Stimulated activated CD8-positive, alpha-beta memory T cell treated with anti-CD3 and anti-CD28 coated beads, Interleukin-15, amount 100 ng/mL, for 1 hour (primary cell): ENCODE data around the gene R3HDM2.
A peak's percentile ranks its signal among the peaks of the same experiment; 100 is the strongest.

Experiments
- DNase-seq: peaks from one replicate; pipeline ENCODE4 v3.0.0-alpha.2; 2020; ENCODE audit warnings: low read depth

The R3HDM2 gene

GRCh38 chr12:57216014-57216911 lies 214.6 kb downstream of the R3HDM2 start, which contains the start of gene NXPH4:
Gene NXPH4, plus strand, starts transcription at chr12:57216794. Its CDS starts 176 bp downstream, at chr12:57216970.
- DNase-seq, result peak; percentile 34

DNA sequence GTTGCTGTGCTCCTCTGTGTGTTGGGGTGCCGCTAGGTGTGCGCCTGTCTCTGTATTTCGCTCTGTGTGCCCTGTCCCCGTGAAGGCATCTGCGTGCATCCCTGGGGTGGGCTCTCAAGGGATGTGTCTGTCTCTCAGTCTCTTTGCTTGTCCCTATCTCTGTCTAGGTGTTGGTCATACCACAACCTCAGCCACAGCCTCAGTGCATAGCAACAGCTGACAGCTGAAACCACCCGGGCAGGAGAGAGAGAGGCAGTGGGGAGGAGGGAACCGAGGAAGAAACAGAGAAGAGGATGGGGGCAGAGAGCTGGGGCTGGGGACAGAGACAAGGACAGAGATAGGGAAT lies 215.2 kb downstream of the R3HDM2 start:
- DNase-seq, result no peak

DNA sequence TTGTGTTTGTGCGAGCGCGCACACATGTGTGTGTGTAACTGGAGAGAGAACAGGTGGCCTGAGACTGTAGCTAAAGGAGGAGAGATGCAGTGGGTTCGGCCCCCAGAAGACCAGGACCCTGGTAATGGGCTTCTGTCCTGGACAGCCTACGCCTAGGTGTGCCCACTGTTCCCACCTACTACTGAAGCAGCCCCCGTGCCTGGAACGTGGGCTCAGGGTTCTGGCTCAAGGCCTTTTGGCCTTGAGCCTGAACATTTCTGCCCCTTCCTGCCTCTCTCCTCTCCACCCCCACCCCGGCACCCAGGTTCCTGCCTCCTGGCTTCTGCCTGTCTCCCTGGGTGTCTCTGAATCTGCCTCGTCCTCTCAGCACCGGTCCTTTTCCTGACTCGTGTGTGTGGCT lies 215.8 kb downstream of the R3HDM2 start:
- no peak for DNase-seq

DNA sequence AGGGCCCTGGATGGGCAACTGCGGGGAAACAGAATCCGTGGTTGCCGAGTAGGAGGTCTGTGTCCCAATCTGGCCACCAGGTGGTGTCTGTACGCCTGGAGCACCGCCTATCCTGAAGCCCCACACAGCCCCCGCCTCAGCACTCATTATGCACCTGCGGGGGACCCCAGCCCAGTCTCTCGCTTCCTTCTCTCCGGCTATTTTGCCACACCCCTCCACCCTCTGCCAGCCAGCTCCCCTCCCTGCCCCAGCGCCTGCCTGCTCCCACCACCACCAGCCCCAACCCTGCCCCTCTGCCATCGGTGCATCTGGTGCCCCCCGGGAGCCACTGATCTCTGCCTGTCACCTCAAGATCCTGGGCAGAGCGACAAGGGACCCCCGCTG lies 216.5 kb downstream of the R3HDM2 start:
- peak; percentile 56 for DNase-seq

GRCh38 chr12:57213763-57214397 lies 217.0 kb downstream of the R3HDM2 start:
- DNase-seq, result no peak

DNA sequence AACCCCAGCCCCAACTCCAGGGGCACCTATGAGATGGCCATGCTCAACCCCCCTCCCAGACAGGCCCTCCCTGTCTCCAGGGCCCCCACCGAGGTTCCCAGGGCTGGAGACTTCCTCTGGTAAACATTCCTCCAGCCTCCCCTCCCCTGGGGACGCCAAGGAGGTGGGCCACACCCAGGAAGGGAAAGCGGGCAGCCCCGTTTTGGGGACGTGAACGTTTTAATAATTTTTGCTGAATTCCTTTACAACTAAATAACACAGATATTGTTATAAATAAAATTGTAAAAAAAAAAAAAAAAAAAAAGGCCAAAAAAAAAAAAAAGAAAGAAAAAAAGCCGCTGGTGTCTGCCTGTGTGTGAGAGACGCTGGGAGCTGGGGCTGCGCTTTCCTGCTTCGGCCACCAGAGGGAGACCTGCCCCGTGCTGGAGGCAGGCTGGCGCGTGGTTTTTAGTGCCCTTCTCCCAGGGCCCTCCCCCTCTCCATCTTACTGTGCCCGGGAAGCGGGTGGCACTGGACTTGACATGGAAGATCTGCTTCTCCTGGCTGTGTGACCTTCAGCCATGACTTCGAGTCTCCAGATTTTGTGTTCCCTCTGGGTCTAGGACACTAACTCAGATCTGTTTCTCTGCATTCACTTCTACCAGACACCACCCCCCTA lies 217.7 kb downstream of the R3HDM2 start:
- DNase-seq, result peak; percentile 73

GRCh38 chr12:57212701-57213057 lies 218.2 kb downstream of the R3HDM2 start:
- no peak for DNase-seq

GRCh38 chr12:57211791-57212700 lies 218.8 kb downstream of the R3HDM2 start:
- DNase-seq, result no peak

- DNase-seq, result no peak
Observed at GRCh38 chr12:57210926-57211692, 219.7 kb downstream of the R3HDM2 start.

GRCh38 chr12:57210461-57210860 lies 220.4 kb downstream of the R3HDM2 start:
- no peak for DNase-seq

GRCh38 chr12:57209916-57210315 lies 220.9 kb downstream of the R3HDM2 start:
- DNase-seq, result no peak

DNA sequence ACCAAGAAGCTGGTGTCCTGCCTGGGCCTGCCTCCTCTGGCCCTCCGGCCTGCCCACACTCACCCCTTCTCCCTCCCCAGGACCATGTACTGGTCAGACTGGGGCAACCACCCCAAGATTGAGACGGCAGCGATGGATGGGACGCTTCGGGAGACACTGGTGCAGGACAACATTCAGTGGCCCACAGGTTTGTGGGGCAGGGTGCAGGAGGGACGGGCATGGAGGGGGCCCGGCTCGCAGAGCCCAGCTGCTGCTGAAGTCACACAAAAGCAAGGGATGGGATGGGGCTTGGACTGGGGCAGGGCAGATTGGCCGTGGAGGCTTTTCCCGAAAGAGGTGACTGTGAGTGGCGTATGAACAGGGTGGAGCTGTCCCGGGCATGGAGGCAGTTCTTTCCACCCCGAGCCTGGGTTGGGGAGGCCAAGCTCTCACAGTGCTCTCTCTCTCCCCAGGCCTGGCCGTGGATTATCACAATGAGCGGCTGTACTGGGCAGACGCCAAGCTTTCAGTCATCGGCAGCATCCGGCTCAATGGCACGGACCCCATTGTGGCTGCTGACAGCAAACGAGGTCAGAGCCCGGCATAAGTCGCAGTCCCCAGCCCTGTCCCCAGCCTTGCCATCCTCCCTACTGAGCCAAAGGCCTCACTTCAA lies 222.1 kb downstream of the R3HDM2 start:
- no peak for DNase-seq

- no peak for DNase-seq
Observed at GRCh38 chr12:57207731-57208630, 222.9 kb downstream of the R3HDM2 start.

GRCh38 chr12:57205931-57206330 lies 224.9 kb downstream of the R3HDM2 start:
- DNase-seq, result no peak

DNA sequence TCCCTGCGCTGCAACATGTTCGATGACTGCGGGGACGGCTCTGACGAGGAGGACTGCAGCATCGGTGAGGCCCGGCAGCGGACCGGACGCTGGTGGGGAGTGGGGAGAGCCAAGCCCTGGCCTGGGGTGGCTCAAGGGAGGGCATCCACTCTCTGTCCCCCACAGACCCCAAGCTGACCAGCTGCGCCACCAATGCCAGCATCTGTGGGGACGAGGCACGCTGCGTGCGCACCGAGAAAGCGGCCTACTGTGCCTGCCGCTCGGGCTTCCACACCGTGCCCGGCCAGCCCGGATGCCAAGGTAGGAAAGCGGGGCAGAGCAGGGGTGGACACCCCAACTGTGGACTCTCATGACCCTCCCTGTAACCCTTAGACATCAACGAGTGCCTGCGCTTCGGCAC lies 225.7 kb downstream of the R3HDM2 start:
- no peak for DNase-seq

DNA sequence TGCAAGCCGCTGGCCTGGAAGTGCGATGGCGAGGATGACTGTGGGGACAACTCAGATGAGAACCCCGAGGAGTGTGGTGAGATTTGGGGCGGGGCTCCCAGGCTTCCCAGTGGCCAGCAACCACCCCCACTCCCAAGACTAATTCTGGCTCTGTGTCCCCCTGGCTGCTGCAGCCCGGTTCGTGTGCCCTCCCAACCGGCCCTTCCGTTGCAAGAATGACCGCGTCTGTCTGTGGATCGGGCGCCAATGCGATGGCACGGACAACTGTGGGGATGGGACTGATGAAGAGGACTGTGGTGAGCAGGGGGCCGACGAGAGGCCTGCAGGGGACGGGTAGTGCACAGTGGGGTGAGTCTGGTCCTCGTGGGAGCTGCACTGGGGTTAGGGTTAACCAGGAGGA lies 226.4 kb downstream of the R3HDM2 start:
- DNase-seq, result no peak

DNA sequence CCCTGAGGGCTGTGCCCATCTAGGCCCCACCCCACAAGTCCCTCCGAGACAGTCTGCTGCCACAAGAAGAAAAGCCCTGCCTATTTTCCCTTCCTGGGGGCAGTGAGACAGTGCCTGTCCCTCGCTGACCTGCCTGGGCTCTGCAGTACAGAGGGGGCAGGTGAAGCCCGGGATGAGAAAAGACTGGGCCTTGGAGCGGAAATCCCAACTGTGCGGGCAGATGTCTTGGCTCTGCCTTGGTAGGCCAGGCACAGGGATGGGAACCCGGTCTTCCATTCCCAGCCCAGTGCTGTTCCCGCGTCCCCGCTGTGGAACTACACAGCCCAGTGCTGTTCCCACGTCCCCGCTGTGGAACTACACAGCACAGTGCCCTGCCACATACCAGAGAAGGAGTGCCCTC lies 227.1 kb downstream of the R3HDM2 start:
- DNase-seq, result no peak
